ENCODE results near the gene GPR39.

The GPR39 gene

DNA sequence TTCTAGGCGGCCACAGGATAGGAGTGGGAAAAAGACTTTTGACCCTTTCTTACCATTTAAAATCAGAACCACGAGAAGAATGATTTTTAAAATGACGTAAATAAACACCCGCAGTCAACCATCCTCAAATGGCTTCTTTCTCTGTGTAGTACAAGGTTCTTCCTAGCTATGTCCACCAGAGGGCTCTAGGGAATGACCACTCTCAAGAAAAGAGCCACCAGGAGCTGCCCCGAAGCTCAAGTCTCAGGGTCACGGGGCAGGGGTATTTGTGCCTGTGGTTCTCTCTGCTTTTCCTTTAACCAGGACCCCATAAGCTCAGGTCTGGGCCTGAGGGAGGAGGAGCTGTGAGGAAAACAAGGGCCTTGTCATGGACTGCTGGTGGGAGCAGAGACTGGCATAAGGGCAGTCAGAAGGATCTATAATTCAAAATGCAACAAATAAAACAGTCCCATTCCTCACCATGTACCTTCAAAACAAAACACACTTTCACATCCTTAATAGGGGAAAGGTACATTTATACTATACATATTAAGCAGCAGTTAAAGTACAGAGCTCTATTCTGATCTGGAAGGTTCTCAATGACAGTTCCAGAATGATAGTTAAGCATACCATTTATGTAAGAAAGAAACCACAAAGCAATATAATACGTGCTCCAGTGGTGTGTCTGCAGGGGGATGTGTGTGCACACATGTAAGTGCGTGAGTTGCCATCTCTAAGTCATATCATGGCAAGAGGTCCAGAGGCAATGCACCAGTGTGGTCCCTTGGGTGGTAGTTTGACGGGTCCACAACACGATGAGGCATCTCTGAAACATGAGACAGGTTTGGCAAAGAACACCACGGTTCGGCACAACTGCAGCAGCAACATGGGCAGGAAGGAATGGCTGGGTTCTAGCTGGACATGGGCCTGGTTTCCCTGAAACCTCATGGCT lies 234.8 kb downstream of the GPR39 start:
- no peak for DNase-seq

DNA sequence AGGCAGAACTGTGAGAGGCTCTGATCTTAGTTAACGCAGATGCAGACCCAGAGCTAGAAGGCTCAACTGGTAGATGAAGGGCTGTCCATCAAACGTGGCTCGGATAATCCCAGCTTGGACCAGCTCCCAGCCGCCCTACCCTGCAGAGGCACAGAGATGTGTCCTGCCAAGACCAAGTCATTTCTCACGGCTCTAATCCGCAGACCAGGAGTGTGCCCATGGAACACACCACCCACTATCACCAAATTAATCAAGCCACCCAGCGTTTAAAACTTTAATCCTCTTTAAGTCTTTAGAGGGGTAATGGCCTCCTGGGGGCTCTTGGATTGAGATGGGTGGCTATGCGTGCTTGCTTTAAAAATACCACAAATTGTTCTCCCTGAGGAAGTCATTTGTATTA lies 235.9 kb downstream of the GPR39 start:
- no peak for DNase-seq

DNA sequence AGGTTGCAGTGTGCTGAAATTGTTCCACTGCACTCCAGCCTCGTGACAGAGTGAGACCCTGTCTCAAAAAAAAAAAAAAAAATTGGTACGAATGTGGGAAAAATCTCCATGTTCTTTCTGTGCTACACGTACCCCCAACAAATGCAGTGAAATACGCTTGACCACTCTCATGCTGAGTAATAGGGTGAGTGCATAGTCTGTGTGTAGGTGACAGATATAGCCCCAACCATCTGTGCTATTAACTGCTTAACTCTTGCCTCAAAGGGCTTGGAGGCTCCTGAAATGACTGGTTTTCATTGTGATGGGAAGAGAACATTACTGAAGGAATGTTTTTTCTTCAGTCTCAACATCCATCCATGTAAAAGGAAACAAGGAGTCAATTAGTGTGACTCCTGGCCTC lies 237.7 kb downstream of the GPR39 start:
- no peak for DNase-seq

DNA sequence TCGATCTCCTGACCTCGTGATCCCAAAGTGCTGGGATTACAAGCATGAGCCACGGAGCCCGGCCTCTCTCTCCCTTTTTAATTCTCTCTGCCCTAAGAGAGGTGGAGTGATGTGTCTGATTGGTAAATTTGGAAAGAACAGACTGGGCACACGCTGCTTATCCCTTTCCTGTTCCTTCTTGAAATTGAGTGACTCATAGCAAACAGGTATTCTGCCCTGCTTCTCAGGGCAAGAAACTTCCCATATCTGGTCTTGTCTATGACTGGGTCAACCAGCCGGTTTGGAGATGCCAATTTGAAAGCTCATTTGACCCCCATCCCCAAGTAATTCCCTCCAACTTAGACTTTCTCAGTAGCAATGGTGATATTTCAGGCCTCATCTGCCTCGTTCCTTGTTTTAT lies 238.4 kb downstream of the GPR39 start:
- DNase-seq = no peak

DNA sequence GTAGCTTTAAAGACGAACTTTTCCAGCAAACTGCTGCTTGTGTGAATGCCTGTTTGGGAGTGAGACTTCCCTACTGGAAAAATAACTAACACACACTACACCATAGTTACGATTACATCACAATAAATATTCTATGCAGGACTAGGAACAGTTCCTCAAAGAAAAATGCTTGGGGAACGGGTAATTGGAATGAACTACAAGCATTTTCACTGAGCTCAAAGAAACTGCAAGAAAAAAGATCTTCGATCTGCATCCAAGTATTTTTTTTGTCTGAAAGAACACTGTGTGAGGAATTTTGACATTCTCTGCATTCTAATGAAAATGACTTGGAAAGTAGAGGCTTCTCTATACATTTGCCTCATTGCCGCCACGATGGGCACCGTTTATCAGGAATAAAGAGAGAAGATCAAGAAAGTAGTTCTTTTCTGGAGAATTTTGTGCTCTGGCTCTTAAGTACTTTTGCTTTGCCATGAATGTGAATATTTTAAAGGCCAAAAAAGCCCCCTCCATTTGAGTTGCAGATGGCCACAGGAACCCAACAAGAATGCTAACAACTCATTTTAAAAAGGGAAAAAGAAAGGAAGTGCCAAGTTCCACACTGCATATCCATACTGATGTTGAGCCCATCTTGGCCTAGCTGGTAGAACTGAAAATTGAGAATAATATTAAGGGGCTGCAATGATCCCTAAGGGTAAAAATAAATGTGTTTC lies 239.8 kb downstream of the GPR39 start:
- no peak for DNase-seq

DNA sequence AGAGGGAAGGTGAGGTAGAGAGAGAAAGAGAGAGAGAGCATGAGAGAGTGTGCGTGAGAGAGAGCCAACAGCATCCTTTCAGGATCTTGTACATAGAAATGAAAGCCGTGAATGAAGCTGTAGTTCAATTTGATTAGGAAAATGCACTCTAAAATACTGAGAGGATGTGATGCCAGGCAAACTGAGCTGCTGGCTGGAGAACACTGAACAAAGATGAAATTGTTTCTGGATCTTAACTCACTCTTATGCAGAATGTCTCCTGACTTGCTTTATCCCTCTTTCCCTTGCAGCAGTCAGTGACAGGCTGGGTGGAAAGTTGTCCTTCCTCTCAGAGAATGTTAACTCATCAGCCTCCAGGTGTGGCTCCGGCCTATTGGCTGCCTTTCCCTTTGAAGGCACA lies 242.7 kb downstream of the GPR39 start:
- no peak for DNase-seq

DNA sequence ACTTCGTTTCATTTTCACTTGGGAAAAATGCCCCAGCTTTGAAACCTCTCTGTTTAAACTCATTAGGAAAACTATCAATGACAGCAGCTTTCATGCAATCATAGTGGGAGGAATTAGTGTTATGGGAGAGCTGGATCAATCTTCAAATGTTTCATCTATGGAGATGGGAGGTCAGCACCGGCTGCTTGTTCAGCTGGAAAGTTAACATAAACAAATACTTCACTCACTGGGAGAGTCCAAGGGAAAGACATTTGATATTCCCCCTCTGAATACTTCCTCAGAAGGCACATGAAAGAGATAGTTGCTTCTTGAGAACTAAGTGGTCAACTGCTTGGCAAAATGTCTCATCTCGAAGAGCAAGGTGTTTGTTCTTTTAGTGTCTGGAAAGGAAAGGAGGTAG lies 246.1 kb downstream of the GPR39 start:
- DNase-seq = no peak

DNA sequence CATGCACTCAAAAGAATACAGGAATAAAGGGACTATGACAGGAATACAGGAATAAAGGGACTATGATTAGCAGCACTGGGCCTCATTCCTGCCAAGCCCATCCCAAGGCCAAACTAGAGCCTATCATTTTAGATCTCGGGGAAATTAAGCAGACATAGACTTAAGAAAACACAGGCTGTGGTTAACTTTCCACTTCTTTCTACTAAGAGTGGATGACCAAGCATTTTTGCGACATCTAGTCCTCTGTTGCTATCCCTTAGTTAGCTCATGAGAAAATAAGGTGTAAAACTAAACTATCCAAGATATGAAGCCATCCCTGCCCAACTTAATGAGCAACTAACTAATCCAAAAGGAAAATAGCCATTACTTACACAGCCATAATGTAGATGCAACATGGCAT lies 247.5 kb downstream of the GPR39 start:
- no peak for DNase-seq

DNA sequence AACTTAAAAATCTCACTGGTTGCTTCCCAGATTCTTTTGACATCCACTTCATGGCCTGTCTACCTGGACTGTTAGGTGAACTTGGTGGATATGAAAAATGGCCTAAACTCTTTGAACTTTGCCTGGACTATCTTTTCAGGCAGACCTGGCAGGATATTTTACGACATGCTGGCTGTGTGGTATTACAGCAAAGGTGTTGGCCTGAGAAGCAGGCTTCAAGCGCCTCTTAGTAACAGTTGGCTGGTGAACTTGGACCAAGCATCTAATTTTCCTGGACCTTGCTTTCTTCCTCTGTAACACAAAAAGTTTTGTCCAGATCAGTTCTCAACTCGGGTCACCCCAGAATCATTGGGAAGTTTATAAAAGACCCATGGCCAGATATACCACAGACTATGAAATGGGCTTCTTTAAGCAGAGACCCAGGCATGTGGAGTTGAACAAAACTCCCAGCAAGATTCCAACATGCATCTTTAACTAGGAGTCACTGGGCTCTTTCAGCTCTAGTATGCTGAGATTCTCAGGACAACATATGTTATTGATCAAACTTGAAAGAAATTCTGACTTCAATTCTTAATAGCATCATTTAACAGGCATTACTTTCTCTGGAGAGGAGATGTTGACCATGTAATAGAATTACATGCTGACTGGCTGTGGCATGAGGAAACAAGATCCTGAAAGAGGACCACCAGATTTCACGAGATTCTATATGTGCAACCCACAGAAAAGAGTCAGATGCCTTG lies 249.0 kb downstream of the GPR39 start:
- no peak for DNase-seq

DNA sequence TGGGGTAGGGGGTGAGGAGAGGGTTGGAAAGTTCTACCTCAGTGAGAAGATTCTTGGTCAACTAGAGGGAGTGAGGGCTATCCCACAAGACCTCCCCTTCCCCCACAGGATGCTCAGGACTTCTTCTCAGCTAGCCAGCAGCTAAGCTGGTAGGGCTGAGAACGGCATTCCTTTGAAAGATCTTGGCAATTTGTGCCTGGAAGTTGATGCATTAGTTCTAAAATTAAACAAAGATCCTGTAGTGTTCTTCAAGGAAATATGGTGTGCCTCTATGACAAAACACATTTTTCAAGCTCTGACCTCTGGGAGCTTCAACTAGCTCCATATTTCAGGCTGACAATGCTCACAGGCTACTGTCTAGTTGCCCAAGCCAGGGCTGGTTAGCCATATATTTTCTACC lies 251.1 kb downstream of the GPR39 start:
- DNase-seq = no peak

DNA sequence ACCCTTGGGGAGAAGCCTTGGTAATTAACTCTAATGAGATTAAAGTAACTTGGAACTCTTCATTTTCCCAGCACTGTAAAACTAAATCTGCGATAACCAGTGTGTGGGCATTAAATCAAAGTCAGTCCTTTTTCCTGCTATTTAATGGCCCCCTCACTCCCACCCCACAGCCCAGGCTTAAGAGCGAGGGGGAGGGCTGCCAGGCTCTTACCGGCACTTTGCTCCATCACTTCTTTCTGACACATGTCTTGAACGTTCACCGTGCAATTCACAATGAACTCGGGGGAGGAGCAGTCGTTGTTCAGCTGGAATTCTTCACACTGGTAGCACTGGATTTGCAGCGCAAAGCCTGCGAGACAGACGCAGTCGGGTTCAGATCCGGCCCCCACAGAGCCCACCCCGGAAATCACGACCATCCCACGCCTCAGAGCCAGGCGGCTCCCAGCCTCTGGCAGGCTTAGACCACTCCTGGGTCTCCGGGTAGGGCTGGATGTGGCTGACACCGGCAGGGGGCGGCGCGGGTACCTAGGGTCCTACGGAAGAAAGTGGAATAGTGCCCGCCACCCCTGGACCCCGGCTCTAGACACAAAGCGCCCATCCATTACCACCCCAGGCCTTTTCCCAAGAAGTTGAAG lies 251.7 kb downstream of the GPR39 start:
- no peak for DNase-seq

DNA sequence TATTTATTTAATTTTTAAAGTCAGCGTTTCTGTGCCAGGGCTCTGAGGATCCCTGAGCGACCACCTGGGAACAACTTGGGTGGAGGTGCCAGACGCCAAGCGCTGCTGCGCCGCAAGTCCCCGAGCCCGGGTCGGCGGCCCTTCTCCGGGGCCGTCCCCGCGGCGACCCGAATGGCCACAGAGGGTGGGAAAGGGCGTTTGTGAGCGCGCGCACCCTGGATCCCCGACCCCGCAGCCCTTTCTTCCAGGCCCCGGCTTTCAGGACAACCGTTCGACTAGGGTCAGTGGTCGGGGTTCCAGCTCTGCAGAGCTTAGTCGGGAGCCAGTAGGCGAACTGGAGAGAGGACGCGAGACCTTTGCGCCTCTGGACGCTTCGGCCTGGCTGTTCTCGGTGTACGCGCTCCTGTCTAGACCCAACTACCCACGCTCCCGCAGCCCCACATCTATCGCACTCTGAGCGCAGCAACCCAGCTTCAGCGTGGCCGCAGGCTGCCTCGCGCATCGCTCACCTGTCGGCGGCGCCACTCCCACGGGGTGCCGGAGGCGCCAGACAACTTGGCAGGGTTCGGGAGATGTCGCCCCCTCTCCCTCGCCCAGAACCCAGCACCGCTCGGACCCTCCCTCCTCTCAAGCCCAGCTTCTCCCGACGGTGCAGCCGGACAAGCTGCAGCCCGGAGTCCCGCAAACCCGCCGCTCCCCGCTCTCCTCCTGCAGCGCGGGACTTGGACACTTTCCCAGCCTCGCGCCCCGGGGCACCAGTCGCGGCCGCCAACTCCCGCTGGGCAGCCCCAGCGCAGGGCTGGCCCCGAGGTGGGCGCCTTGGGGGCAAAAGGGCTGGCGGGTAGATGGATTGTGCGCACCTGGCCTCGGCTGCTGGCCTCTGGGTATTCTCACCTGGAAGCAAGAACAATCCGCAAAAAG lies 252.6 kb downstream of the GPR39 start:
- no peak for DNase-seq

DNA sequence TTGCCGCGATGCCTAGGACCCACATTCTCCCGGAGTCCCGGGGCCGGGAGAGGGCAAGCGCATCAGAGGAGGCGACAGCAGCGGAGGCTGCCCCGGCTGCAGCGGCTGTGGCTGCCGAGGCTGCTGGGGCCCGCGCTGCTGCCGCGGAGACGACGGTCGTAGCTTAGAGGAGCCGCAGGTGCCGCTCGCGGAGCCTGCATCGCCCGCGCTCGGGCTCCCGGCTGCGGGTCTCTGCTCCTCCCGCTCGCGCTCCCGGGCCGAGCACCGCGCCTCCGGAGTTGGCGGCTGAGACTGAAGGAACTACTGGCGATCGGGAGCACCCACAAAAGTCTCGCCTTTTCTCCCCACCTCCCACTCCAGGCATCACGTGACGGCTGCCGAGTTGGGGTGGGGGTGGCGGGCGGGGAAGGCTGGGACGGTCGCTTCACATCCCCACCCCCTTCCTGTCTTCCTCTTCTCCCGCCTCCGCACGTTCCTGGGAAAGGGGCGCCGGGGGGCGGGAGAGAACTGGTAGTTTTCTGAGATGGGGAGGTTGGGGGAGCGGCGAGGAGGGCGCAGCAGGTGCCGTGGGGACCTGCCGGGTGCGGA lies 253.4 kb downstream of the GPR39 start, which contains the start of gene LYPD1:
LYPD1 (minus strand) TSS at position 298 of the 588 bp plus-strand sequence; CDS start at position 25, 273 bp downstream.
- DNase-seq = no peak

DNA sequence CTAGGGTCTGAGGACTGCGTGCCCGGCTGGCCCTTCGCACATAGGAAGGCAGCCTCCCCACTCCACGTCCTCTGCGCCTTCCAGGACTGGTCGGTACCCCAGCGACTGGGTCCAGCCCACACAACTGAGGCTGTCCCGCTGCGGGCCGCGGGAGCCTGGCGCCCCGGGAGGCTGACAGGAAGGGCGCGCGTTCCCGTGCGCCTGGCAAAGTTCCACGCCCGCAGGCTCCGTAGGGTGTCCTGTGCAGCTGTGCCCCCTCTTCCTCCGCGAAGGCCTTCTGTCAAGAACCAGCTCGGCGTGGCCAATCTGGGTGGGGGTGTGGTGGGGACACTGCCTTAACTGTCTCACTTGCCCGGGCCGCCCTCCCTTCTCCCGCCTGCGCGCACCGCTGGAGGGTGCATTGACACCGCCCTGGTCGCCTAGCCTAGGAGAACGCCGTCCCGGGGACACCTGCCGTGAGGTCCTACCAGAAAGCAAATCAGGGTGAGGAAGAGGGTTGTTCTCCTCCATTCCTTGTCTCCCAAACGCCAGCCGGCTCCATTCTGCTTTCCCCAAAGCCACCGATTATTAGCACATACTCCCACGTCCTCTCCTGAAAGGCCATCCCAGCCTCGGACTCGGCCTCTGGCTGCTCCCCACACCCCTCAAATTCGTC lies 254.0 kb downstream of the GPR39 start:
- DNase-seq = no peak

DNA sequence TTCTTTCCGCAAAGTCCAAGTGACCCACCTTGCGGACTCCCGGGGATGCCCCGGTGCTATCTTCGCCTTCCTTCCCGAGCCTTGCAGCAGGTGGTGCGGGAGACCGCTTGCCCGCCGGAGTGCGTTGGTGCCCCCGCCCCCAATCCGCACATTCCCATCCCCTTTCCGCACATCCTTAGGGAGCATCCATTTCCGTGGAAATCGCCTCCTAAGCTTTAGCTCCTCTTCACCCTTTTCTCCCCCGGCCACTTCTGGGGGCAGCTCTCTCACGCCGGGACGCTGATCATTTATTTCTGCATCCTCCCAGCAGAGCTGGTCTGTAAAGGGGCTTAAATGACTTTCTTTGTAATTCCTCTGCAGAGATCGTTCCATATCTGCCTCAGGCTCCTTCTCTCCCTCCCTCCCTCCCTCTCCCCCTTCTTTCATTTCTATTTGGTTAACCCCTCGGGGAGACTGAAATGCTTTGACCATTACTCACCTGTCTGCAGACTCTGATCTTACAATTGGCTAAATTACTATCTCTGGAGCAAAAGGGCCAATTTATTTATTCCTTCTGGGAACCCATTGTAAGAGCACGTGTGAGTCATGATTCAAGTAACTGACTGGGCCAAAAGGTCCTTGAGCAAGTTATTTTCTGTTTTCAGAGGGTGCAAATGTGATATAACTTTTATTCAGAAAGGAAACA lies 254.7 kb downstream of the GPR39 start:
- DNase-seq = no peak

DNA sequence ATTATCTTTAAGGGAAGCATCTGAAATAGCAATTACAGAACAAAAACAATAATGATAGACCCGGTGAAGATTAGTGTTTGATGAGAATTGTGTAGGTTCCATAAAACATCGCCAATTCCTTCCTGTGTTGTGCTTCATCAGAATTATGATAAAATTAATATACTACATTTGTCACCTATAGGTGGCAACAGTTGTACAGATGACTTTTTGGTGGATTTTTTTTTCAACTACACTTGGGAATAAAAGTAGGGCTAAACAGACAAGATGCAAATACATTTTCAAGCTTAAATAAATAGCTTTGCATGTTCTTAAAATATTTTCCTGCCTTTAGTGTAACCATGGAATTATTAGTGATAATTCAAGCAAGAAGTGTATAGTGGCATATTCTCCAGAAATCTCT lies 260.4 kb downstream of the GPR39 start:
- no peak for DNase-seq

DNA sequence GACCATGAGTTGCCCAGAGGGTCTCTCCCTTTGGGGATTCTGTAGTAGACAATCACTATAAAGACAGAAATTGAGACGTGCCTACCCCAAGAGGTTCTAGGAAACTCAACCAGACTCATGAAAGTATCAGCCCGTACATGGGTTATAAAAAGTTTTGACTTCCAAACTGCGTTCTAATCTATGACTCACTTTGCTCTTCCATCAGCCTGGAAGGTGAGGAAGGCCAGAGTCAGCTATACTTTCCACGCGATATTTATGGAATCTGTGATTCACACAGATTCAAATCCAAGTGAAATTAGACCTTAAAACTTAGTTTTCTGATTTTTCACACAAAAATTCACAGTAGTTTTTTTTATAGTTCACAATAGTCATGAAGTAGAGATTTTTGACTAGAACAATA lies 261.1 kb downstream of the GPR39 start:
- no peak for DNase-seq

DNA sequence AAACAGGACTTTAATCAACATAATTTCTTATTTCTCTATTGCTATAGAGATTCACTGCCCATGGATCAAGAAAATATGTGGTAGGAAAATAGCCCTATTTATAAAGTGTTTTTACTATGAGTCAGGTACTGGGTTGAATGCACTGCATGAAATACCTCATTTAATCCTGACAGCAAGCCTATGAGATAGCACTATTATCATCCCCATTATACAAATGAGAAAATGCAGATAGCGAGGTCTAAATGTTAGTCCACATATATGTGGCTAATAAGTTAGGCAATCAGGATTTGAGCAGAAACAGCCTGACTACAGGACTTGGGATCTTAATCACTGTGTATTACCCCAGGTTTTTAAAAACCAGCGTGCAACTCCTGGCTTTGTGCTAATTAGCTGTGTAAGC lies 261.9 kb downstream of the GPR39 start:
- DNase-seq = no peak

DNA sequence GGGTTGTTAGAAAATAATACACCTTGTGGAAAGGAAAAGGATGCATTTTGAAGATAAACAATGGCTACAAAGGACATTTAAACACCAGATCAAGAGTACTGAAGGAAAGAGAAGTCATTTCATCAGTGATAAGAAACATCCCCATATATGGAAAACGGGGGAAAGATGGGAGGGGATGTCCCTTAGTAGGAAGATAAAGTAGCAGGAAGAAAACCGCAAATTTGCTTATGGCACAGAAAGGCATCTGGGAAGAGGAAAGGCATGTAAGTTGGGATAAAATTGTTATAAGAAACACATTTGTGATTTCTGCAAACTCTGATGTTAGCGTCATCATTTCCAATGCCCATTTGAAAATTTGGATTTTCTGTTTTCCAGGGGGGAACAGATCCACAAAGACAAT lies 263.9 kb downstream of the GPR39 start:
- no peak for DNase-seq

DNA sequence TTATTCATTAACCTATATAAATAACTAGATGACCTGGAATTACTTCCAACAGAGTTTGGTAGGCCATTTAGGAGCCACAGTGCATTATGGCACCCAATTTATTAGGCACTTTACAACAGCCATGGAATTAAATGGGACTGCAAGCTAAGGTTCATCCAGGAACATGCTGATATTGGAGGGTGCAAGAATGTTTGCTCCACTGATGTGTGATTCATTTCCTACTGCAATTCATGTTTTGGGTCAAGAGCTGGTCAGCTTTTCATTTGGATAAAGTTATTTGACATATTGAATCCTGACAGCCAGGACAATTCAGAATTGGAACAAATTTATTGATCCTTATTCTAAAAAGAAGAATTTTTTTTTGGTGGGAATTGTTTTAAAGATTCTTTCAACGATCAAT lies 265.2 kb downstream of the GPR39 start:
- no peak for DNase-seq
